Neuronal stem cell (in vitro differentiated cells): ENCODE measurements around the gene ZCCHC3.
"Not testable (repeated sequence)": the region's sequence is repeated elsewhere in the genome, so short reads cannot be mapped to it uniquely, and the experiment has no call there.

Experiments
- DNase-seq: peaks from one replicate; pipeline ENCODE4 v3.0.0-alpha.2; 2013; ENCODE audit warnings: low spot score
- H2AFZ ChIP-seq: one replicate; pipeline ENCODE4 v1.6.1; 2013; ENCODE audit warnings: mild to moderate bottlenecking, low read length, inconsistent platforms
- H2AK5ac ChIP-seq: 2 replicates; pipeline ENCODE4 v1.6.1; 2013; ENCODE audit warnings: low read depth, mild to moderate bottlenecking, inconsistent platforms, low read length, moderate library complexity, mixed read lengths
- H2BK120ac ChIP-seq: 2 replicates; pipeline ENCODE4 v1.6.1; 2013; ENCODE audit warnings: low read depth, mild to moderate bottlenecking, inconsistent platforms, low read length, moderate library complexity, mixed read lengths
- H2BK12ac ChIP-seq: one replicate; pipeline ENCODE4 v1.6.1; 2013; ENCODE audit warnings: low read length, inconsistent platforms
- H2BK15ac ChIP-seq: 2 replicates; pipeline ENCODE4 v1.6.1; 2013; ENCODE audit warnings: mild to moderate bottlenecking, low read length, inconsistent platforms, mixed read lengths
- H2BK5ac ChIP-seq: one replicate; pipeline ENCODE4 v1.6.1; 2013; ENCODE audit warnings: inconsistent platforms, mild to moderate bottlenecking, low read length, moderate library complexity
- H3K14ac ChIP-seq: one replicate; pipeline ENCODE4 v1.6.1; 2013; ENCODE audit warnings: low read length, inconsistent platforms
- H3K18ac ChIP-seq: 2 replicates; pipeline ENCODE4 v1.6.1; 2013; ENCODE audit warnings: low read length, inconsistent platforms
- H3K23ac ChIP-seq: 2 replicates; pipeline ENCODE4 v1.6.1; 2013; ENCODE audit warnings: low read depth, mild to moderate bottlenecking, mixed read lengths, low read length, inconsistent platforms; ENCODE audit not compliant: poor library complexity
- H3K27ac ChIP-seq: replicated peaks from 3 replicates; pipeline ENCODE4 v1.5.1; 2013; ENCODE audit warnings: low read length, inconsistent platforms
- H3K27me3 ChIP-seq, 3 experiments: 2 replicates each; pipeline ENCODE4 v1.6.1; 2013; ENCODE audit warnings: low read length in 3 of 3, mild to moderate bottlenecking in 2 of 3, inconsistent platforms in 1 of 3, low read depth in 1 of 3, mixed read lengths in 1 of 3, moderate library complexity in 1 of 3; ENCODE audit not compliant: control insufficient read depth in 3 of 3, insufficient read depth in 3 of 3
- H3K36me3 ChIP-seq, 2 donors: replicated peaks in 1 of 2; 2 replicates each; pipeline ENCODE4 v1.6.1; 2013; ENCODE audit warnings: low read length in 2 of 2; ENCODE audit not compliant: control insufficient read depth in 2 of 2, insufficient read depth in 2 of 2
- H3K4ac ChIP-seq: 2 replicates; pipeline ENCODE4 v1.6.1; 2013; ENCODE audit warnings: inconsistent platforms, mild to moderate bottlenecking, low read length, moderate library complexity
- H3K4me1 ChIP-seq, 2 donors: 1 replicate in 1 of 2; 2 replicates in 1 of 2; pipeline ENCODE4 v1.6.1; 2013; ENCODE audit warnings: low read length in 2 of 2, low read depth in 1 of 2; ENCODE audit not compliant: control insufficient read depth in 2 of 2, insufficient read depth in 1 of 2
- H3K4me2 ChIP-seq: one replicate; pipeline ENCODE4 v1.6.1; 2013; ENCODE audit warnings: mild to moderate bottlenecking, low read length, inconsistent platforms; ENCODE audit not compliant: insufficient read depth, poor library complexity, severe bottlenecking
- H3K4me3 ChIP-seq, 2 donors: 2 replicates each; pipeline ENCODE4 v1.5.1; 2013; ENCODE audit warnings: low read length in 2 of 2, mild to moderate bottlenecking in 2 of 2, inconsistent platforms in 1 of 2, moderate library complexity in 1 of 2
- H3K79me1 ChIP-seq: one replicate; pipeline ENCODE4 v1.6.1; 2013; ENCODE audit warnings: low read depth, mild to moderate bottlenecking, inconsistent platforms, low read length, moderate library complexity
- H3K9ac ChIP-seq: one replicate; pipeline ENCODE4 v1.6.1; 2013; ENCODE audit warnings: mild to moderate bottlenecking, low read depth, low read length, inconsistent platforms; ENCODE audit not compliant: poor library complexity
- H3K9me3 ChIP-seq, 2 donors: replicated peaks in 1 of 2; 2 replicates each; pipeline versions ENCODE3 to v1.6.1; 2013; ENCODE audit warnings: low read length in 2 of 2, mild to moderate bottlenecking in 2 of 2, inconsistent platforms in 1 of 2, low read depth in 1 of 2, mixed read lengths in 1 of 2, moderate library complexity in 1 of 2; ENCODE audit not compliant: control insufficient read depth in 2 of 2, insufficient read depth in 1 of 2
- H4K8ac ChIP-seq: one replicate; pipeline ENCODE4 v1.6.1; 2013; ENCODE audit warnings: low read depth, mild to moderate bottlenecking, inconsistent platforms, low read length, moderate library complexity
- H4K91ac ChIP-seq: one replicate; pipeline ENCODE4 v1.6.1; 2013; ENCODE audit warnings: low read length, low read depth, mild to moderate bottlenecking, inconsistent platforms; ENCODE audit not compliant: poor library complexity
- WGBS, 2 donors: extraction: QIAGEN DNeasy Blood & Tissue Kit; methylation state at CpG; one replicate each; pipeline ENCODE4 v1.1.7; 2013; ENCODE audit warnings: missing lambda C conversion rate in 2 of 2, mixed read lengths in 1 of 2; ENCODE audit not compliant: insufficient read length in 2 of 2, insufficient replicate concordance in 1 of 2; ENCODE audit errors: extremely low coverage in 2 of 2; 5-methylcytosine and 5-hydroxymethylcytosine counted together

Gene ZCCHC3

DNA sequence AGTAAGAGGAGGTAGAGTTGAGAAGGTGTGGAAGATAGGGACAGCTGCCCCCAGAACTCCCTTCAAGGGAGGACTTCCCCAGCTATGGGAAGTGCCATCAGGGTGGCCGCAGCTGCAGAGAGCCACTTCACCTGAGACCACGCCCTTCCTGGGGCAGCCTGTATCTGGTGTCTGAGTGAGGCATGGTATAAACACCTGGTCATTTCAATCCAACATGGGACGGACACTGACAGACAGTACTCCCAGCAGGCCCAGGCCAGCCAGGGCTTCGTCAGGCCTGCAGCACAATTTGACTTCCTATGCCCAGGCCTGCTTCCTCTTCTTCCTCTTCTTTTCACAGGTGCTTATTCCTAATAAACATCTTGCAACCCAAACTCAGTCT lies 32.5 kb downstream of the ZCCHC3 start:
- Histone ChIP-seq H3K9me3 (peaks cover 0 to 2% of the 10 kb centered on the region in 2 donors), H2AFZ (no peak overlapping the region), H3K18ac (no peak overlapping the region), H2BK12ac (no peak overlapping the region), H3K23ac (peak overlapping the region; percentile 12), H4K91ac (no peak overlapping the region), H3K4ac (no peak overlapping the region), H2BK120ac (no peak overlapping the region), H3K27ac (peak overlapping the region; percentile 14), H3K14ac (no peak overlapping the region), H3K4me1 (peaks cover 23 to 31% of the 10 kb centered on the region in 2 donors), H2BK5ac (no peak overlapping the region), H3K36me3 (peaks cover 22 to 38% of the 10 kb centered on the region in 2 donors), H3K9ac (peak overlapping the region; percentile 25), H3K4me3 (peak overlapping the region in 1 of 2 donors; percentile 36), H3K4me2 (no peak overlapping the region), H4K8ac (no peak overlapping the region), H3K79me1 (peaks cover 10% of the 10 kb centered on the region), H2AK5ac (no peak overlapping the region), H2BK15ac (no peak overlapping the region), H3K27me3 (no peaks in the 10 kb centered on the region)
- no CpG with 5 or more reads among the region's 4 CpGs for WGBS, 2 donors
- no peak for DNase-seq

DNA sequence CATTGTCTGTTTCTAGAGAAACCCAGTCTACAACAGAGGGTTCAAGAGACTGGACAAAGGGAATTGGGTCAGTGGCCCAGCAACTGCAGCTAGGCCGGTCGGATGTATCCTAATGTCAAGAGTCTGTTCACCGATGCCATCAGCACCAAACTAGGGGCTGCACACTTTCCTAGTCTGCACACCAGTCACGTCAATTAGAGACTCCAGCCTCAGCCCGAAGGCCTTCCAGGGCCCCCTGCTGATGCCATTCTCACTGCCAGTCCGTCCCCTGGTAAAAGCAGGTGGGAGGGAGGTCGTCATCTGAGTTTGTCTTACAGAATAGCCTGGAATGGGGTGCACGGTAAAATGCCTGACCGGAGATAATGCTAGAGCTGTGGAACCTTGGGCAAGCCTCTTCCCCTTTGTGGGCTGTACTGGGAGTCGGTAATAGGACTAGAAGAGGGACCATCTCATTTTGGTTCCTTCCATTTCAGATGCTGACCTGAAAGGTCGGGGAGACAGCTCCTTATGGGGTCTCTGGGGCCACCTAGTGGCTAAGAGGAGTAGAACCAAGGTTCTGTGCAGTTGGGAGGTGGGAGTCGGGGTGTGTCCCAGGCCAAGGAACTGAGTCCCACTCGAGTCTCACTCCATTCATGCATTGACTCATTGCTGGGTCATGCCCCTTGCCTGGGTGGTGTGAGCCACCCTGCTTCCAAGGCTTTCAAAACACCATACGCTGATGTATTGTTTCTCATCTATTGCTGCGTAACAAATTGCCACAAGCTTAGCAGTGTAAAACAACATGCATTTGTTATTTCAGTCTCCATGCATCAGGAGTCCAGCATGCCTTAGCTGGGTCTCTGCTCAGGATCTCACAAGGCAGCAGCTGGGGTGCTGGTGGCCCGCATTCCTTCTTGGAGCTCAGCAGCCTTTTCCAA lies 33.1 kb downstream of the ZCCHC3 start:
- H2BK12ac ChIP-seq, result no peak overlapping the region
- no peak overlapping the region for H4K8ac ChIP-seq
- no peak overlapping the region for H2AK5ac ChIP-seq
- no peak overlapping the region for H3K9ac ChIP-seq
- H3K27ac ChIP-seq, result peak overlapping the region; percentile 14
- no peak overlapping the region for H3K4ac ChIP-seq
- H3K4me3 ChIP-seq, result no peak overlapping the region
- H2BK120ac ChIP-seq, result no peak overlapping the region
- peaks cover 10% of the 10 kb centered on the region for H3K79me1 ChIP-seq
- no CpG with 5 or more reads among the region's 16 CpGs for WGBS, 2 donors
- peaks cover 0 to 2% of the 10 kb centered on the region in 2 donors for H3K9me3 ChIP-seq
- no peak overlapping the region for H3K23ac ChIP-seq
- H3K27me3 ChIP-seq, result no peaks in the 10 kb centered on the region
- peaks cover 23 to 31% of the 10 kb centered on the region in 2 donors for H3K4me1 ChIP-seq
- no peak overlapping the region for H2BK15ac ChIP-seq
- no peak overlapping the region for H2AFZ ChIP-seq
- peaks cover 22 to 38% of the 10 kb centered on the region in 2 donors for H3K36me3 ChIP-seq
- peak; percentile 67 for DNase-seq
- no peak overlapping the region for H2BK5ac ChIP-seq
- no peak overlapping the region for H4K91ac ChIP-seq
- no peak overlapping the region for H3K14ac ChIP-seq
- no peak overlapping the region for H3K18ac ChIP-seq
- H3K4me2 ChIP-seq, result no peak overlapping the region

DNA sequence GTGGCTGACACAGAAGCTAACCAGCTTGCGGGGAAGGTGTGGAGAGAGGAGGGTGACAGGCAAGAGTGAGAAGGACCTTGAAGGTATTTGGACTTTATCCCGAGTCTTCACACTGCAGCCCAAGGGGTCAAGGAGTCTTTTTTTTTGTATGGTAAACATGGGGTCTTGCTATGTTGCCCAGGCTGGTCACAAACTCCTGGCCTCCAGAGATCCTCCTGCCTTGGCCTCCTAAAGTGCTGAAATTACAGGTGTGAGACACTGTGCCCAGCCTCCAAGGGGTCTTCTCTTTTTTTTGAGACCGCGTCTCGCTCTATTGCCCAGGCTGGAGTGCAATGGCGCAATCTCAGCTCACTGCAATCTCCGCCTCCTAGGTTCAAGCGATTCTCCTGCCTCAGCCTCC lies 37.2 kb downstream of the ZCCHC3 start:
- Histone ChIP-seq H2BK5ac (no peak overlapping the region), H4K8ac (no peak overlapping the region), H2AFZ (no peak overlapping the region), H3K27me3 (no peaks in the 10 kb centered on the region), H2BK12ac (no peak overlapping the region), H3K4ac (no peak overlapping the region), H3K18ac (no peak overlapping the region), H3K9ac (no peak overlapping the region), H2BK15ac (no peak overlapping the region), H4K91ac (no peak overlapping the region), H3K14ac (no peak overlapping the region), H2BK120ac (no peak overlapping the region), H3K36me3 (peaks cover 7 to 15% of the 10 kb centered on the region in 2 donors), H3K9me3 (peaks cover 0 to 2% of the 10 kb centered on the region in 2 donors), H3K4me2 (no peak overlapping the region), H3K79me1 (peaks cover 3% of the 10 kb centered on the region), H3K4me3 (no peak overlapping the region), H3K23ac (no peak overlapping the region), H3K4me1 (peaks cover 9 to 12% of the 10 kb centered on the region in 2 donors), H3K27ac (no peak overlapping the region), H2AK5ac (no peak overlapping the region)
- WGBS, 2 donors, result no CpG with 5 or more reads among the region's 8 CpGs
- no peak for DNase-seq

DNA sequence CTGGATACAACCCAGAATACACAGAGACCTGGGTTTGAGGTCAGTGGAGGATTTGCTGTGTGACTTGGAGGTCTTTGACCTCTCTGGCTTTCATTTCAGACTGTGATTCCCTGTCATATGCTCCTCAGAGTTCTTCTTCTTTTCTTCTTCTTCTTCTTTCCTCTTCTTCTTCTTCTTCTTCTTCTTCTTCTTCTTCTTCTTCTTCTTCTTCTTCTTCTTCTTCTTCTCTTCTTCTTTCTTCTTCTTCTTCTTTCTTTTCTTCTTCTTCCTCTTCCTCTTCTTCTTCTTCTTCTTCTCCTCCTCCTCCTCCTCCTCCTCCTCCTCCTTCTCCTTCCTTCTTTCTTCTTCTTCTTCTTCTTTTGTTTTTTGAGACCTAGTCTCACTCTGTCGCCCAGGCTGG lies 38.7 kb downstream of the ZCCHC3 start:
- no CpG with 5 or more reads among the region's 1 CpG for WGBS, 2 donors
- H2AFZ ChIP-seq, H3K36me3 ChIP-seq, H3K79me1 ChIP-seq, H2BK120ac ChIP-seq, H2BK5ac ChIP-seq, H2BK12ac ChIP-seq, H3K23ac ChIP-seq, H4K91ac ChIP-seq, H3K9ac ChIP-seq, H3K4me1 ChIP-seq, H4K8ac ChIP-seq, H3K4me2 ChIP-seq, H2AK5ac ChIP-seq, DNase-seq, H3K9me3 ChIP-seq, H3K27me3 ChIP-seq, H3K4ac ChIP-seq, H2BK15ac ChIP-seq, H3K4me3 ChIP-seq, H3K27ac ChIP-seq, H3K18ac ChIP-seq, H3K14ac ChIP-seq: not testable (repeated sequence)
